NCI-H2171 treated with DMSO at 0.1 percent for 48 hours (cell line): Measurements from ENCODE around the gene TRIM10.
"Not testable (repeated sequence)": the region's sequence is repeated elsewhere in the genome, so short reads cannot be mapped to it uniquely, and the experiment has no call there.

ENCODE experiments used
- DNase-seq: peaks from one replicate; lab custom pipeline; 2025; lab: John Stamatoyannopoulos, UW

Gene TRIM10

GRCh38 chr6:30171677-30172471 lies 10.9 kb upstream of the TRIM10 start:
- DNase-seq: no peak

DNA sequence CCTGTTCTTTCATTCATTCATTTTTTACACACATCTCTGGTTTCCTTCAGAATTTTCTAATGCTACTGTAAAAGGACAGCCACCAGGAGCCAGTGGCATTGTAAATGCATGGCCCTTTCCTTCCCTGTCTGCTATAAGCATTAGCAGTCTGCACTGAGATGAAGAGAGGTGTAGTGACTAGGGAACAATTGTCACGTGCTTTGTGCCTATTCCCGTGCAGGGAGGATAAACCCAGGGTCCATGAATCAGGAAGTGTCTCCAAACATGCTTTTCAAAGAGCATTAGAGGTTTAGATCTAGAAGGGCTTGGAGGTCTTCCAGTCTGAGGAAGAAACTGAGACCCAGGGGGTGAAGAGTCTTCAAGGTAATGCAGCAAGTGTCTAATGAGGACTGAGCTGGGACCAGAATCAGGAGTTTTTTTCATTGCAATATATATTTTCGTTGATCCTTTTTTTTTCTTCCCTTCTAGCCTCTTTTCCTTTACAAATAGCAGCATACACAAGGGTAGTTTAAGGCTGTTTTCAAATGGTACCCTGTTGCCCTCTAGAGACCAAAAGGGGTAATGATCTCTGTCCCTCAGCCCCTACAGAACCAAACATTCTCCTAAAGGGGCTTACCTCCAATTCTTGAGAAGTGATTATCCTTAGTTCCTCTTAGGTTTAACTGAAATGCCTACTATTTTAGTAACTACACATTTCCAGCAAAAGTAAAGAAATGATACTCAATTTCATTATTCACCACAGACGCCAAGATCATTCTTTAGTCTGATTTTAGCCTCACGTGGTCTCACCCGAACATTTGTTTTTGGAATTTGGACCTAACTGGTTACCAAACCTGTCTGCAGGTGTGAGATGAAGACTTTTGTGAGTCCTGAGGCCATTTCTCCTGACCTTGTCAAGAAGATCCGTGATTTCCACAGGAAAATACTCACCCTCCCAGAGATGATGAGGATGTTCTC lies 8.9 kb upstream of the TRIM10 start:
- peak; percentile 29 for DNase-seq

DNA sequence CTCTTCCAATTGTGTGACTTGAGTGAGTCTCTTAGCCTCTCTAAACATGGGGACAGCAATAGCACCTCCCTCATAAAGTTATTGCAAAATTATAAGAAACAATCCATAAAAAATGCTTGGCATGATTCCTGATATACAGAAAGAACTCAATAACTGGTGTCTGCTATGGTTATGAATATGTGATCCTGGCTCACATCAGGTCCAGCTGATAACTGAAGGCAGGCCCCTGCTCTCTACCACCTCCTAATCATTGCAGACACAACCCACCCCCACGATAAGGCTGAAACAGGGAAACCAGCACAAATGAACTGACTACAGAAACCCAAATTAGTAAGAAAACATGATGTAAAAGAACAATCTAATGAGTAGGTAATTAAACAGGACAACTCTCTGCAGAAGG lies 7.7 kb upstream of the TRIM10 start:
- DNase-seq: no peak

GRCh38 chr6:30167101-30167500 lies 6.1 kb upstream of the TRIM10 start:
- no peak for DNase-seq

DNA sequence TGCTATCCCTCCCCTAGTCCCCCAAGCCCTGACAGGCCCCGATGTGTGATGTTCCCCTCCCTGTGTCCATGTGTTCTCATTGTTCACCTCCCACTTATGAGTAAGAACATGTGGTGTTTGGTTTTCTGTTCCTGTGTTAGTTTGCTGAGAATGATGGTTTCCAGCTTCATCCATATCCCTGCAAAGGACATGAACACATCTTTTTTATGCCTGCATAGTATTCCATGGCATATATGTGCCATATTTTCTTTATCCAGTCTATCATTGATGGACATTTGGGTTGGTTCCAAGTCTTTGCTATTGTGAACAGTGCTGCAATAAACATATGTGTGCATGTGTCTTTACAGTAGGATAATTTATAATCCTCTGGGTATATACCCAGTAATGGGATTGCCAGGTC lies 4.2 kb upstream of the TRIM10 start:
- DNase-seq: not testable (repeated sequence)

DNA sequence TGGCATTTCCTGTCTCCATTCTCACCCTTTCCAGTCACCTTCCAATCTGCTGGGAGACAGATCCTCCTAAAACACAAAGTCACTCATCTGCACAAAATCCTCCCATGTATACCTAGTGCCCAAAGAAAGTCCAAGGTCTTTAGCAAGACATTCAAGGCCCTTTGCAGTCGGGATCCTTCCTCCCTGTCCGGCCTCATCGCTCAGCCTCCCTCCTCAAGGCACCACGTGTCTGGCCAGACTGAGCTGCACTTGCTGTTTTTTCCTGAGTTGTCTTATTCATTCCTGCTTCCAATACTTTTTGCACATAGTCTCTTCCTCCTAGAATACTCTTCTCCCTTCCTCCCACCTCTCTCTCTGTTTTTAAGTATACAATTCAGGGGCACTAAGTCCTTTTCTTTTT lies 3.7 kb upstream of the TRIM10 start:
- no peak for DNase-seq

DNA sequence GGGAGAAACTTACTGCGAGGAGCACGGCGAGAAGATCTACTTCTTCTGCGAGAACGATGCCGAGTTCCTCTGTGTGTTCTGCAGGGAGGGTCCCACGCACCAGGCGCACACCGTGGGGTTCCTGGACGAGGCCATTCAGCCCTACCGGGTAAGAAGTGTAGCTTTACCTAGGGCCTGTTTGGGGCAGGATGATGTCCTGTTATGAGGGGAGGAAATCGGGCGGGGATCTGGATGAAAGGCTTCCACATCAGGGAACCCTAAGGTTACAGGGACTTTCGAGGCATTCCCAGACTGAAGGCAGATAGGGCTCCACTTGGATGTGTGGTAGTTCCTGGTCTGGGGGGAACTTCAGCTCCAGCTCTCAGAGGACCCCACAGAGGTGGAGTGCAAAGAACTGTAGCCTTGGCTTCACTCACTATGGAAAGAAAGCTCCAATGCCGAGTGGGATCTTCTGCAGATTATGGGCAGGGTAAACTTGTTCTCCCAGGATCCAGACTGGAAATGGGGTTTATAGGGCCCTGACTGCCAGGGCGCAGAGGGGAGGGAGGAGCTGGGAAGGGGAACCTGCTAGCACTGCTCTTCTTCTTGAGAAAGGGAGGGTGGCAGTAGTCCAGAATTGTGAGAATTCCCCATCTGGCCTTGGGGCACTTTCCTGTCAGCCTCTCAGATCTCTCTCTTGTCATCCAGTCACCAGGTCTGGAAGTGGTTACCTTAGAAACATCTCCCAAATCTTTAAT lies 3.1 kb upstream of the TRIM10 start:
- DNase-seq: no peak

- no peak for DNase-seq
Observed at GRCh38 chr6:30163090-30163917, 2.3 kb upstream of the TRIM10 start, which contains the start of gene TRIM15. TRIM15 (plus strand) TSS chr6:30163546; CDS start chr6:30163685, 139 bp downstream.

- no peak for DNase-seq
Observed at GRCh38 chr6:30162265-30163089, 1.5 kb upstream of the TRIM10 start.

- no peak for DNase-seq
Observed at GRCh38 chr6:30160008-30160784, 815 bp downstream of the TRIM10 start.

- DNase-seq: no peak
Observed at GRCh38 chr6:30158475-30159040, 2.5 kb downstream of the TRIM10 start.

- no peak for DNase-seq
Observed at GRCh38 chr6:30157999-30158398, 3.0 kb downstream of the TRIM10 start.

GRCh38 chr6:30157581-30157980 lies 3.4 kb downstream of the TRIM10 start:
- no peak for DNase-seq

GRCh38 chr6:30156774-30157173 lies 4.2 kb downstream of the TRIM10 start:
- DNase-seq: no peak

DNA sequence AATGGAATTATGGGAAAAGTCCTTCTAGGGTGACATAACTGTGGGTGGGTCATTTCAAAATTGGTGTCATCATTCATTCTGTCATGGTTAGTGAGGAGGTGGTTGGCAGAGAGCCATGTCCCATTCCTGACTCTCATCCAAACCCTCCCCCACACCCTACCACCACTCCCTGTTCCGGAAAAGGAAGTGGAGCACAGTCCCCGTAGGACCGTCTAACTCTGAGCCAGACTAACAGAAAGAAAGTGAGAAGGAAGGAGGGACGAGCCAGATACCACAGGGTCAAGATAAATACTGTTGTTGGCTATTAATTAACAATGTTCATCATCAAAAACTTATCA lies 4.8 kb downstream of the TRIM10 start:
- DNase-seq: no peak

DNA sequence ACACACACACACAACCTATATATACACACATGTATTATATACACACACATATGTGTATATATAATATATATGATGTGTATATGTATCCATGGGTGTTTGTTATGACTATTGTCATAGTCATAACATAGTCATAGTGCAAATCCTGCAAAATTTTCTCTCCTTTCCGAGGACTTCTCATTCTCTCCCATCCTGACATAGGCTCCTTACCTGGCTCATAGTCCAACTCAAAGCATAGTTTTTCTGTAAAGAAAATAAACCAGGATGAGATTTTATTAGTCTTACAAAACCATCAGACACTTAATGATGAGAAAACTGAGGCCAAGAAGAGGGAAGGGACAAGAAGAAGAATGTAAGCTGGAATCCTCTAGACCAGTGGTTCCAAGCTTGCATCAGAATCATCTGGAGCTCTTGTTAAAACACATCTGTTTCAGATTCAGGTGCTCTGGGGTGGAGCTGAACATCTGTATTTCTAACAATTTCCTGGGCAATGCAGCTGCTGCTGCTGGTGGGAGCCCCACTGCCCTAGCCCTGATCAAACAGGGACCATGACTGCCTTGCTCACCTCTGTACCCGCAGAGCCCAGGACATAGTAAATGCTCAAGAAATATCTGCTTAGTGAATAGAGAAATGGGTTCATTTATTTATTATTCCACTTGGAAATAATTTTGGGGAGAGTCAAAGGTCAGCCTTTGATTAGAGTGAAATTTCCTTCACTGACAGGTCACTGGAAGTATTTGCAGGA lies 5.3 kb downstream of the TRIM10 start:
- no peak for DNase-seq

DNA sequence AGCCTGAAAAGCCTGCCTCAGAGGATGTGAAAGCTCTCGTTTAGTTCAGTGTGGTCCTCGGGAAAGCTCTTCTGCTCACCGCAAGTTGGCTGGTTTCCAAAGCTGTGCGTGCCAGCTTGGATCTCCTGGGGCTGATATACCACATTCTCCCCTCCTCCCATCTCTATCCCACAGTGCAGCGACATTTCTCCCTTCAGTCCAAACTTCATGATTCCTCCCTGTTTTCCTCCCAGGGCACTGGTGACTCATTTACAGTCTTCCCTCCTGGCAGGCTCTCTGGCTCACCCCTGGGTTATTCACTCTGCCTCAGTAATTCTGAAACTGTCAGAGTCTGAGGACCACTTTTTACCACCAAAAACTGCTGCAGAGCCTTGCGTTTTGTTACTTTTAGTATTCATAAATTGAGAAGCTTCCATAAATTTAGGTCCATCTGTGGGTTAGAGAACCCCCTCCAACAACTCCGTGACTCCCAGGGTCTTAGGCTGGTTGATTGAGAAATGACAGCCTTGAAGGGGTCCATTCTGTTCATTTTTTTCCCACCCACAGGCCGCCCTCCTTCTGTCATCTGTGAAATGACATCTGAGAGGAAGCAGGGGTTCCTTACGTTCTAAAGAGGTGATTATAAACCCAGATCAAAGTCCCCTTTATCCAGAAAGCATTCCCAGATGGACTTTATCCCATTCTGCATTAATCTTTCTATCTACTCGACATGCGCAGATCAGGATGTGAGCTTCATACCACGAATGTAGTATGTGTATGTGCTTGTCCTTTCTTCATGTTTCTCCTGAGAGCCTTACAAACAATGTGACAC lies 6.1 kb downstream of the TRIM10 start:
- no peak for DNase-seq

DNA sequence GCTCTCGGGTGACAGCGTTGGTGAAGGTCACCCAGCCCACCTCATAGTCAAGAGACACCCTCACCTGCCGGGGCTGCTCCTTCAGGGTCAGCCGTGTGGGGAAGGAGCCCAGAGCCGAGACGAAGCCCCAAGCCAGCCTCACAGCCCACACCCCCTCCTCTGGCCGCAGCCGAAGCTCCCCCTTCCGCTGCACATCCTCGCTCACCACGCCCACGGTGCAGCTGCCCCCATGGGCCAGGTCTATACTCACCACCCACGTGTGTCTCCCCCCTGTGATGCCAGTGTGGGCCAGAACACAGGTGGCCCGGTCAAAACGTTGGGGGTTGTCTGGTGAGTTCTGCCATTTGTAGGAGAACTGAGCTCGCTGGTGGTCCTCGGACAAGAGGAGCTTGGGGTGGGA lies 7.0 kb downstream of the TRIM10 start:
- no peak for DNase-seq
